ENCODE results near the gene ADTRP. TPM values are rescaled to one million over a fixed set of nuclear protein-coding genes. Genes with fewer than 3 reads are reported as not detected.

ADTRP gene
- total and polyA plus RNA-seq, 10 donors = 1.00 to 7.4 (median 2.0) TPM

DNA sequence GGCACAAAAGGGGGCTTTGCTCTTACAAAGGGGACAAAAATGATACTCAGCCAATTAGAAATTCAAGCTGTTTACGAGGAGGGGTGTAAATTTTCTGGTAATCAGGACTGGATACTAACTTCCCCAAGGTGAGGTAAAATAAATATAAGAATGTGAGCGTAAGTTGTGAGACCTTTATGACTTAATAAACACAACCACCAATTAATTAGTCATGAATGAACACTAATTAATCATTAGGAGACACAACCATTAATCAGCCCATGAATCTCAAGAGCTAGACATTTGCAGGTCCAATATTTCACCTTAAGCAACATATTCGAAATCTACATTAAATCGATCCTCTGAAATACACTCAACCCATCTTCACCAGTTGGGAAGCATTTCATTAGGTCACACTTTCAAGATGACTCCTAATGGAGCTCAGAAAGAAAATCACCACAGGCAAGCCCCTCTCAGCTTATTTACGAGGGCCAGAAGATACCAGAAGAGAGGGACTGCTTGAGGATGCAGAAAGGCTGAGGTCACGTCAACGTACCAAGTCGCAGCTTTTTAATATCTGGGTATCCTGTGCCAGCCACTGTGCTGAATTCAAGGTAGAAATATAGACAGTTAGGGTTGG lies 2.7 kb downstream of the ADTRP start:
- no peaks in the 10 kb centered on the region for H3K9me3 ChIP-seq
- intact Hi-C loops (cut with DNase I; ENCODE audit: low total_unique reads) = no loop called here
- 88 to 96% (median 93%) methylated on average over 8 of the region's 8 CpGs for WGBS, 5 donors
- no peak overlapping the region for H3K4me3 ChIP-seq
- no peak for DNase-seq
- TF ChIP-seq POLR2A (IDR thresholded peaks at IDR 0.05) (no peak), POLR2AphosphoS5 (IDR thresholded peaks at IDR 0.05) (no peak)
- TF ChIP-seq, protein P1, sequence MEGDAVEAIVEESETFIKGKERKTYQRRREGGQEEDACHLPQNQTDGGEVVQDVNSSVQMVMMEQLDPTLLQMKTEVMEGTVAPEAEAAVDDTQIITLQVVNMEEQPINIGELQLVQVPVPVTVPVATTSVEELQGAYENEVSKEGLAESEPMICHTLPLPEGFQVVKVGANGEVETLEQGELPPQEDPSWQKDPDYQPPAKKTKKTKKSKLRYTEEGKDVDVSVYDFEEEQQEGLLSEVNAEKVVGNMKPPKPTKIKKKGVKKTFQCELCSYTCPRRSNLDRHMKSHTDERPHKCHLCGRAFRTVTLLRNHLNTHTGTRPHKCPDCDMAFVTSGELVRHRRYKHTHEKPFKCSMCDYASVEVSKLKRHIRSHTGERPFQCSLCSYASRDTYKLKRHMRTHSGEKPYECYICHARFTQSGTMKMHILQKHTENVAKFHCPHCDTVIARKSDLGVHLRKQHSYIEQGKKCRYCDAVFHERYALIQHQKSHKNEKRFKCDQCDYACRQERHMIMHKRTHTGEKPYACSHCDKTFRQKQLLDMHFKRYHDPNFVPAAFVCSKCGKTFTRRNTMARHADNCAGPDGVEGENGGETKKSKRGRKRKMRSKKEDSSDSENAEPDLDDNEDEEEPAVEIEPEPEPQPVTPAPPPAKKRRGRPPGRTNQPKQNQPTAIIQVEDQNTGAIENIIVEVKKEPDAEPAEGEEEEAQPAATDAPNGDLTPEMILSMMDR (IDR thresholded peaks at IDR 0.05 in 8 of 11, conservative IDR thresholded peaks at IDR 0.05 in 3 of 11) = no peak
- H3K27ac ChIP-seq = no peak overlapping the region
- peaks cover 0 to 11% (median 0%) of the 10 kb centered on the region in 6 donors for H3K4me1 ChIP-seq
- no peaks in the 10 kb centered on the region for H3K27me3 ChIP-seq (replicated peaks in 1 of 7)
- H3K36me3 ChIP-seq = no peaks in the 10 kb centered on the region

DNA sequence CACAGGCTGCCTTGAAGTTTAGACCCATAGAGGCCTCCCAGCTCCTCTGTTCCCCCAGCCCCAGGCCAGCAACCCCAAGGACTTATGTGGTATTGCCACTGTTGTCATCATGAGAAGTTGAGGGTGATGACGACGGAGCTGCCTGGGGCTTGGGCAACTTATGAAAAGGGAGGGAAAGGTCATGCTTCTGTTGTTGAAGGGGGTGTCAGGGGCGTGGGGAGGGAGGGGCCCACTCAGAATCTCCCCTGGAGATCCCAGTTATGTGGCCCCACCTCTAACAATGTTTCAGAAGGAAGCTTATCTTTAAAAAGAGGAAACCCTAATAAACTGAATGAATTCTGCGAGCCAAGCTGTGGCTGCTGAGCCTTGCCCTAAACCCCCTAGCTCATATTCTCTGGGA lies 4.2 kb downstream of the ADTRP start:
- 50 to 77% (median 56%) methylated on average over 4 of the region's 4 CpGs for WGBS, 5 donors
- Histone ChIP-seq H3K4me3 (no peak overlapping the region), H3K27me3 (replicated peaks in 1 of 7) (no peaks in the 10 kb centered on the region), H3K9me3 (no peaks in the 10 kb centered on the region), H3K36me3 (no peaks in the 10 kb centered on the region), H3K27ac (no peak overlapping the region), H3K4me1 (peaks cover 0 to 21% (median 7%) of the 10 kb centered on the region in 6 donors)
- DNase-seq = no peak
- intact Hi-C loops (cut with DNase I; ENCODE audit: low total_unique reads) = no loop called here
- TF ChIP-seq POLR2AphosphoS5 (IDR thresholded peaks at IDR 0.05) = no peak
- TF ChIP-seq, protein P1 (IDR thresholded peaks at IDR 0.05 in 8 of 11, conservative IDR thresholded peaks at IDR 0.05 in 3 of 11) = no peak
- TF ChIP-seq POLR2A (IDR thresholded peaks at IDR 0.05) = no peak

DNA sequence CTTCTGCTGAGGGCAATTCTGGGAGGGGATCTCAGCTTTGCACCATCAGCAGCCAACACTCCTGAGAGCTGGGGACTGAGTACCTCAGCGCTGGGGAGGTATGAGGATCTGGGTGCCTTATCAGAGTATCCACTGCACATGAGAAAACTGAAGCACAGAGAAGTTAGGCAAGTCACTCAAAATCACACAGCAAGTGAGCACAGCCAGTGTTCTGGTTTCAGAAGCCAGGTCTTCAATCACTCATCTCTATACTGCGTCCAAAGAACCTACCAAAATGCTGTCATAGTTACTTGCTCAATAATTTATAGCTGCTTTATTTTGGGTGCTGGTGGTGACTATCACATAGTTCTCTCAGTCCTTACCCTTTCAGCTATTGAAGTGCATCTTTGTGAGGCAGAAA lies 5.0 kb downstream of the ADTRP start:
- no peak for DNase-seq
- Histone ChIP-seq H3K27me3 (replicated peaks in 1 of 7) (no peaks in the 10 kb centered on the region), H3K27ac (no peak overlapping the region), H3K4me1 (peaks cover 0 to 17% (median 7%) of the 10 kb centered on the region in 6 donors), H3K9me3 (no peaks in the 10 kb centered on the region), H3K36me3 (no peaks in the 10 kb centered on the region), H3K4me3 (no peak overlapping the region)
- 85 to 100% (median 95%) methylated on average over 2 of the region's 2 CpGs for WGBS, 5 donors
- no peak for TF ChIP-seq POLR2AphosphoS5 (IDR thresholded peaks at IDR 0.05)
- TF ChIP-seq, protein P1 (IDR thresholded peaks at IDR 0.05 in 8 of 11, conservative IDR thresholded peaks at IDR 0.05 in 3 of 11) = no peak
- TF ChIP-seq POLR2A (IDR thresholded peaks at IDR 0.05) = no peak
- intact Hi-C loops (cut with DNase I; ENCODE audit: low total_unique reads) = no loop called here

DNA sequence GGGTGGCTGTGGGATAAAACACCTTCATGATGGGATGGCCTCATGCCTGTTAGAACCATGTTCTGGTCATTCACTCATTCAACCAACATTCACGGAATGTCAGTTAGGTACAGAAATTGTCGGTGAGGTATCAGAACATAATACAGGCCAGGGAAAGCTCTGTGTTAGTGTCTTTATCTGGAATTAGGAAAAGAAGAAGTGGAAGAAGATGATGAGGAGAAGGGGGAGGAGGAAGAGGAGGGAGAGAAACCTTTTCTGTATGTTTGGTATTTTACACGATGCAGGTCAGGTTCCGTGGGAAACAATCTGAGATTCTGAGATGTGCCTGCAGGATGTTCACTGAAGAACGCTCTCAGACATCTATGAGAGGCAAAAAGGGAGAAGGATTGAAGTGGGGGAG lies 5.6 kb downstream of the ADTRP start:
- DNase-seq = no peak
- peaks cover 0 to 17% (median 7%) of the 10 kb centered on the region in 6 donors for H3K4me1 ChIP-seq
- no peaks in the 10 kb centered on the region for H3K9me3 ChIP-seq
- 84 to 90% (median 86%) methylated on average over 4 to 5 of the region's 5 CpGs for WGBS, 5 donors
- no peaks in the 10 kb centered on the region for H3K27me3 ChIP-seq (replicated peaks in 1 of 7)
- no peak overlapping the region for H3K4me3 ChIP-seq
- no peak overlapping the region for H3K27ac ChIP-seq
- H3K36me3 ChIP-seq = no peaks in the 10 kb centered on the region
- intact Hi-C loops (cut with DNase I; ENCODE audit: low total_unique reads) = no loop called here
- TF ChIP-seq, protein P1 (IDR thresholded peaks at IDR 0.05 in 8 of 11, conservative IDR thresholded peaks at IDR 0.05 in 3 of 11) = no peak
- no peak for TF ChIP-seq POLR2A (IDR thresholded peaks at IDR 0.05)
- TF ChIP-seq POLR2AphosphoS5 (IDR thresholded peaks at IDR 0.05) = no peak
